K562 (cell line): ENCODE results near the gene GIPC3. TPM values are rescaled to one million over a fixed set of nuclear protein-coding genes. Genes with fewer than 3 reads are reported as not detected.

Experiments used
- ETV1 ChIP-seq: fragments of 450-650 bp; conservative IDR thresholded peaks from 2 replicates; pipeline ENCODE4 v1.6.1; 2016; ENCODE audit warnings: missing genetic modification characterization, control low read depth, low read depth, missing compliant biosample characterization
- HDAC2 ChIP-seq: fragments of 450-650 bp; IDR thresholded peaks from 2 replicates; pipeline ENCODE4 v1.6.1; 2016; ENCODE audit warnings: mild to moderate bottlenecking
- MAZ ChIP-seq, 2 experiments: fragments of 450-650 bp in 1 of 2; sonication (generic) in 1 of 2; formaldehyde crosslinking; IDR thresholded peaks in 1 of 2; conservative IDR thresholded peaks in 1 of 2; 2 replicates each; pipeline versions ENCODE4 v1.4.0 to v1.5.0; 2020; ENCODE audit warnings: mild to moderate bottlenecking in 1 of 2, missing genetic modification reagents in 1 of 2
- MEF2A ChIP-seq: IDR thresholded peaks from 2 replicates; pipeline ENCODE4 v1.6.1; 2011; ENCODE audit warnings: low read depth, mild to moderate bottlenecking, low read length, moderate library complexity; ENCODE audit not compliant: control insufficient read depth
- MEF2D ChIP-seq: conservative IDR thresholded peaks from 2 replicates; pipeline ENCODE4 v1.6.1; 2016; ENCODE audit warnings: low read depth, missing genetic modification characterization, missing compliant biosample characterization
- NCOR1 ChIP-seq: fragments of 450-650 bp; IDR thresholded peaks from 2 replicates; pipeline ENCODE4 v1.6.1; 2016; ENCODE audit warnings: mild to moderate bottlenecking, moderate library complexity
- NFRKB ChIP-seq: fragments of 450-650 bp; IDR thresholded peaks from 2 replicates; pipeline ENCODE4 v1.6.1; 2016; ENCODE audit warnings: low read depth
- RAD21 ChIP-seq, 2 experiments: fragments of 250-450 bp in 1 of 2; fragments of 450-650 bp in 1 of 2; sonication (Bioruptor Pico) in 1 of 2; formaldehyde crosslinking in 1 of 2; IDR thresholded peaks in 1 of 2; conservative IDR thresholded peaks in 1 of 2; 2 replicates each; pipeline versions ENCODE4 v1.4.0 to v1.8.0; 2020 to 2022; ENCODE audit warnings: mild to moderate bottlenecking in 2 of 2, moderate library complexity in 1 of 2
- RBM14 ChIP-seq: fragments of 200-400 bp; formaldehyde crosslinking; IDR thresholded peaks from 2 replicates; pipeline ENCODE4 v1.6.1; 2018; ENCODE audit warnings: low read depth, mild to moderate bottlenecking, low read length, moderate library complexity, borderline replicate concordance; ENCODE audit not compliant: insufficient read depth
- RNF2 ChIP-seq: sonication (generic); IDR thresholded peaks from 2 replicates; pipeline ENCODE4 v1.6.1; 2016
- ZBTB17 ChIP-seq: fragments of 450-650 bp; formaldehyde crosslinking; IDR thresholded peaks from 2 replicates; pipeline ENCODE4 v1.4.0; 2020; ENCODE audit warnings: mild to moderate bottlenecking
- ZBTB2 ChIP-seq: fragments of 450-650 bp; IDR thresholded peaks from 2 replicates; pipeline ENCODE4 v1.6.1; 2016; ENCODE audit warnings: antibody characterized with exemption
- ZHX1 ChIP-seq: fragments of 150-350 bp; conservative IDR thresholded peaks from 2 replicates; pipeline ENCODE4 v1.6.1; 2014; ENCODE audit warnings: low read length
- ZNF395 ChIP-seq: fragments of 200-800 bp; sonication (Bioruptor generic); IDR thresholded peaks from 2 replicates; pipeline ENCODE4 v1.6.1; 2017; ENCODE audit warnings: missing genetic modification characterization, missing compliant biosample characterization
- polyA plus RNA-seq, 8 experiments: library from polyadenylated mRNA; depleted of rRNA in 4 of 8; stranded (reverse) in 5 of 8; unstranded in 3 of 8; fragments of >200 nt; fragmentation: Nextera tagmentation in 2 of 8; fragmentation: Illumina TruSeq in 1 of 8; extraction: Ambion mirVana in 2 of 8; extraction: Trizol in 1 of 8; gene quantifications; 2 replicates each; pipeline versions ENCODE4 v1.2.1 to v1.2.3, GENCODE V29; 2011 to 2014; ENCODE audit warnings: inconsistent platforms in 1 of 8, missing spikeins in 1 of 8
- total RNA-seq, 7 experiments: library from RNA; depleted of rRNA in 6 of 7; stranded (reverse); fragments of >200 nt in 6 of 7; fragmentation: Illumina TruSeq in 2 of 7; extraction: Trizol in 2 of 7; gene quantifications; 2 replicates each; pipeline versions ENCODE4 v1.2.1 to v1.2.3, GENCODE V29; 2011 to 2021; ENCODE audit warnings: low replicate concordance in 1 of 7
- TF ChIP-seq, protein P1 (sequence below): sonication (generic); formaldehyde crosslinking; IDR thresholded peaks from 2 replicates; pipeline ENCODE4 v1.8.0; 2023; ENCODE audit warnings: mild to moderate bottlenecking, missing genetic modification reagents
- TF ChIP-seq, protein P2 (sequence below): fragments of 450-650 bp; conservative IDR thresholded peaks from 2 replicates; pipeline ENCODE4 v1.6.1; 2016; ENCODE audit warnings: missing genetic modification characterization, low read depth, mild to moderate bottlenecking, missing compliant biosample characterization, moderate library complexity
- TF ChIP-seq, protein P3 (sequence below): fragments of 450-650 bp; formaldehyde crosslinking; IDR thresholded peaks from 2 replicates; pipeline ENCODE4 v1.4.0; 2020; ENCODE audit warnings: mild to moderate bottlenecking, moderate library complexity

GIPC3 gene
- total and polyA plus RNA-seq, 9 of the 15 experiments (the other 6 are each of a cell fraction or from before 2014, with no cell fraction given): 0.03 to 3.6 (median 1.5) TPM; not detected in 1

DNA sequence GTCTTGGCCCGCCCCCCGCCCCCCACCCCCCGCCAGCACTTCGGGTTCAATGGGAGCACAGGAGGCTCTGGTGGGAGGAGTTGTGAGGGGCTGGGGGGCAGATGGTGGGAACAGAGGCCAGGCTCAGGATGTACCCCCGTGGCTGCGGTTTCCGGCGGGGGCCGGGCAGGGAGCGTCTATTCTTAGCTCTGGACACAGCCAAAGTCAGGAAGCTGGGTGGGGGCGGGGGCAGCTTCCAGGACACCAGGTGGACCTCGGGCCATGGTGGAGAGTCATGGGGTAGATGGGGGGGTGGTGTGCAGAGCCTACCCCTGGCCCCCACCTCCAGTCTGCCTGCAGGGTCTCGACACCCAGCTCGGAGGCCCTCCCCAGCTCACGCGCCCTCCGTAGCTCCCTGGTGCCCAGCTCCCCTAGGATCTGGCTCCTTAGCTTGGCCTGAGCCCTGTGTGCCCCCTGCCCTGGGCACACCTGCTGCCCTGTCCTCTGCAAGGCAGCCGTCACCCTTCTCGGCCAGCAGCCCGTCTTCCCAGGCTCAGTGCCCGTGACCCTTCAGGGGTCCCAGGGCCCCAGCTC is 23.6 kb downstream of the GIPC3 start (continued):
- TF ChIP-seq, protein P1, sequence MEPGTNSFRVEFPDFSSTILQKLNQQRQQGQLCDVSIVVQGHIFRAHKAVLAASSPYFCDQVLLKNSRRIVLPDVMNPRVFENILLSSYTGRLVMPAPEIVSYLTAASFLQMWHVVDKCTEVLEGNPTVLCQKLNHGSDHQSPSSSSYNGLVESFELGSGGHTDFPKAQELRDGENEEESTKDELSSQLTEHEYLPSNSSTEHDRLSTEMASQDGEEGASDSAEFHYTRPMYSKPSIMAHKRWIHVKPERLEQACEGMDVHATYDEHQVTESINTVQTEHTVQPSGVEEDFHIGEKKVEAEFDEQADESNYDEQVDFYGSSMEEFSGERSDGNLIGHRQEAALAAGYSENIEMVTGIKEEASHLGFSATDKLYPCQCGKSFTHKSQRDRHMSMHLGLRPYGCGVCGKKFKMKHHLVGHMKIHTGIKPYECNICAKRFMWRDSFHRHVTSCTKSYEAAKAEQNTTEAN (CRISPR knock-in tag): no peak
- 0 out of 2 replicates have a peak, but pooled peaks have one; percentile 14 for TF ChIP-seq RNF2
- peak; percentile 68 for TF ChIP-seq ETV1 (tag)
- TF ChIP-seq ZBTB17 (CRISPR knock-in tag): peak; percentile 63
- peak; percentile 76 for TF ChIP-seq MEF2D (tag)
- TF ChIP-seq, protein P2, sequence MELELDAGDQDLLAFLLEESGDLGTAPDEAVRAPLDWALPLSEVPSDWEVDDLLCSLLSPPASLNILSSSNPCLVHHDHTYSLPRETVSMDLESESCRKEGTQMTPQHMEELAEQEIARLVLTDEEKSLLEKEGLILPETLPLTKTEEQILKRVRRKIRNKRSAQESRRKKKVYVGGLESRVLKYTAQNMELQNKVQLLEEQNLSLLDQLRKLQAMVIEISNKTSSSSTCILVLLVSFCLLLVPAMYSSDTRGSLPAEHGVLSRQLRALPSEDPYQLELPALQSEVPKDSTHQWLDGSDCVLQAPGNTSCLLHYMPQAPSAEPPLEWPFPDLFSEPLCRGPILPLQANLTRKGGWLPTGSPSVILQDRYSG (tag): 0 out of 2 replicates have a peak, but pooled peaks have one; percentile 36
- TF ChIP-seq ZHX1: no peak
- TF ChIP-seq ZNF395 (CRISPR knock-in tag): peak; percentile 67; the same call in 1 of the 2 replicates
- peak; percentile 47; the same call in 1 of the 2 replicates for TF ChIP-seq ZBTB2
- peak; percentile 22; the same call in 1 of the 2 replicates for TF ChIP-seq NCOR1
- 0 out of 4 replicates have a peak, but pooled peaks of 1 of the 2 experiments have one; percentile 7 for TF ChIP-seq RAD21 (CRISPR knock-in tag; conservative IDR thresholded peaks at IDR 0.05 in 1 of 2, IDR thresholded peaks at IDR 0.05 in 1 of 2)
- TF ChIP-seq MAZ (CRISPR knock-in tag; conservative IDR thresholded peaks at IDR 0.05 in 1 of 2, IDR thresholded peaks at IDR 0.05 in 1 of 2): peak in 1 of 2 experiments; percentile 37; a peak in 2 of 4 replicates
- no peak for TF ChIP-seq HDAC2
- peak; percentile 92 for TF ChIP-seq MEF2A
- TF ChIP-seq NFRKB: peak; percentile 56; the same call in 1 of the 2 replicates
- TF ChIP-seq, protein P3, sequence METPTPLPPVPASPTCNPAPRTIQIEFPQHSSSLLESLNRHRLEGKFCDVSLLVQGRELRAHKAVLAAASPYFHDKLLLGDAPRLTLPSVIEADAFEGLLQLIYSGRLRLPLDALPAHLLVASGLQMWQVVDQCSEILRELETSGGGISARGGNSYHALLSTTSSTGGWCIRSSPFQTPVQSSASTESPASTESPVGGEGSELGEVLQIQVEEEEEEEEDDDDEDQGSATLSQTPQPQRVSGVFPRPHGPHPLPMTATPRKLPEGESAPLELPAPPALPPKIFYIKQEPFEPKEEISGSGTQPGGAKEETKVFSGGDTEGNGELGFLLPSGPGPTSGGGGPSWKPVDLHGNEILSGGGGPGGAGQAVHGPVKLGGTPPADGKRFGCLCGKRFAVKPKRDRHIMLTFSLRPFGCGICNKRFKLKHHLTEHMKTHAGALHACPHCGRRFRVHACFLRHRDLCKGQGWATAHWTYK: peak; percentile 64; the same call in 1 of the 2 replicates
- TF ChIP-seq RBM14: no peak
- TF ChIP-seq, all 486 proteins: peak for 34
